ENCODE results near the gene BRD4. TPM values are rescaled to one million over a fixed set of nuclear protein-coding genes. Genes with fewer than 3 reads are reported as not detected.

BRD4 gene
- total and polyA plus RNA-seq, 2 donors (not counting 1 experiment from before 2014, with no cell fraction given), result 9.9 to 20.1 TPM

DNA sequence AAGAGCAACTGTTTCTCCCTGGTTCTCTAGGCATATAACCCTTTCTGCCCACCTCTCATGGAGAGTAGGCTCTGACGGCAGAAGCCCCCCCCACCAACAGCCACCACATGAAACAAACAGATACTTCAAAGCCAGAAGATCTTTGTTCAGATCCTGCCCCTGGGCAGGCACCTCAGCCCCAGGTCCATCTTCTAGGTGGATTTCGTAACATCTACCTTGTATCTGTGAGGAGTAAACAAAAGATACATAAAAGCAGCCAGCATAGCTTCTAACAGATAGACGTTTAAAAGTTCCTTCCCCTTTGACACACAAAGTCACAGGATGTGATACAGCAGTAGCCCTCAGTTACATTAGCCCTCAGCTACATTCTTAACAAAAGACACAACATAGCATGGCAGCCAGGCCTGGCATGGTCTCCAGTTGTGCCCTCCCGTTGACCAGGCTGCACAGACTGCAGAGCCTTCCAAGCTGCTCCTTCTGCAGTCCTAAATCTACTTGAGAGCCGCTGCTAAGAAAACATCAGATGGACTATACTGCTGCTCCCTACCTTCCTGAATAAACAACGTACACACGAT is 35.4 kb downstream of the BRD4 start:
- Histone ChIP-seq H2AFZ (ENCODE audit: low read length) (no peak overlapping the region), H3K9me3 (ENCODE audit: control insufficient read depth, insufficient read depth, low read depth, low read length) (no peaks in the 10 kb centered on the region), H3K27ac (ENCODE audit: insufficient read depth, low read length) (peak overlapping the region; percentile 73), H3K79me2 (ENCODE audit: control insufficient read depth, insufficient read depth, low read length) (peaks cover 91% of the 10 kb centered on the region), H3K4me1 (ENCODE audit: control insufficient read depth, extremely low read depth, insufficient read depth, low read length) (peaks cover 55% of the 10 kb centered on the region), H3K4me2 (ENCODE audit: extremely low read depth, insufficient read depth, low read length) (peak overlapping the region; percentile 26), H3K27me3 (ENCODE audit: control insufficient read depth, insufficient read depth, low read length) (no peaks in the 10 kb centered on the region), H3K9ac (ENCODE audit: insufficient read depth, low read length) (peak overlapping the region; percentile 16), H4K20me1 (ENCODE audit: control insufficient read depth, extremely low read depth, insufficient read depth, low read length) (peaks cover 7% of the 10 kb centered on the region), H3K4me3 (replicated peaks in 1 of 4; ENCODE audit: control extremely low read depth in 1 of 4, insufficient read depth in 1 of 4, low read depth in 3 of 4, low read length in 4 of 4) (no peak overlapping the region), H3K36me3 (ENCODE audit: control insufficient read depth, insufficient read depth, low read length) (no peaks in the 10 kb centered on the region)
- DNase-seq (ENCODE audit: low read depth in 2 of 2), result no peak
- TF ChIP-seq EZH2 (IDR thresholded peaks at IDR 0.05; ENCODE audit: low read length, missing control alignments), result no peak
- TF ChIP-seq, protein P1, sequence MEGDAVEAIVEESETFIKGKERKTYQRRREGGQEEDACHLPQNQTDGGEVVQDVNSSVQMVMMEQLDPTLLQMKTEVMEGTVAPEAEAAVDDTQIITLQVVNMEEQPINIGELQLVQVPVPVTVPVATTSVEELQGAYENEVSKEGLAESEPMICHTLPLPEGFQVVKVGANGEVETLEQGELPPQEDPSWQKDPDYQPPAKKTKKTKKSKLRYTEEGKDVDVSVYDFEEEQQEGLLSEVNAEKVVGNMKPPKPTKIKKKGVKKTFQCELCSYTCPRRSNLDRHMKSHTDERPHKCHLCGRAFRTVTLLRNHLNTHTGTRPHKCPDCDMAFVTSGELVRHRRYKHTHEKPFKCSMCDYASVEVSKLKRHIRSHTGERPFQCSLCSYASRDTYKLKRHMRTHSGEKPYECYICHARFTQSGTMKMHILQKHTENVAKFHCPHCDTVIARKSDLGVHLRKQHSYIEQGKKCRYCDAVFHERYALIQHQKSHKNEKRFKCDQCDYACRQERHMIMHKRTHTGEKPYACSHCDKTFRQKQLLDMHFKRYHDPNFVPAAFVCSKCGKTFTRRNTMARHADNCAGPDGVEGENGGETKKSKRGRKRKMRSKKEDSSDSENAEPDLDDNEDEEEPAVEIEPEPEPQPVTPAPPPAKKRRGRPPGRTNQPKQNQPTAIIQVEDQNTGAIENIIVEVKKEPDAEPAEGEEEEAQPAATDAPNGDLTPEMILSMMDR (conservative IDR thresholded peaks at IDR 0.05 in 1 of 2, IDR thresholded peaks at IDR 0.05 in 1 of 2; ENCODE audit: low read depth in 1 of 2, low read length in 2 of 2), result no peak

- no peak overlapping the region for H3K4me3 ChIP-seq (replicated peaks in 1 of 4; ENCODE audit: control extremely low read depth in 1 of 4, insufficient read depth in 1 of 4, low read depth in 3 of 4, low read length in 4 of 4)
- no peaks in the 10 kb centered on the region for H3K27me3 ChIP-seq (ENCODE audit: control insufficient read depth, insufficient read depth, low read length)
- TF ChIP-seq EZH2 (IDR thresholded peaks at IDR 0.05; ENCODE audit: low read length, missing control alignments), result no peak
- TF ChIP-seq, protein P1 (conservative IDR thresholded peaks at IDR 0.05 in 1 of 2, IDR thresholded peaks at IDR 0.05 in 1 of 2; ENCODE audit: low read depth in 1 of 2, low read length in 2 of 2), result no peak
- peak overlapping the region; percentile 73 for H3K27ac ChIP-seq (ENCODE audit: insufficient read depth, low read length)
- DNase-seq (ENCODE audit: low read depth in 2 of 2), result no peak
- H3K9ac ChIP-seq (ENCODE audit: insufficient read depth, low read length), result no peak overlapping the region
- H3K9me3 ChIP-seq (ENCODE audit: control insufficient read depth, insufficient read depth, low read depth, low read length), result no peaks in the 10 kb centered on the region
- H2AFZ ChIP-seq (ENCODE audit: low read length), result no peak overlapping the region
- H4K20me1 ChIP-seq (ENCODE audit: control insufficient read depth, extremely low read depth, insufficient read depth, low read length), result peaks cover 8% of the 10 kb centered on the region
- no peaks in the 10 kb centered on the region for H3K36me3 ChIP-seq (ENCODE audit: control insufficient read depth, insufficient read depth, low read length)
- peaks cover 93% of the 10 kb centered on the region for H3K79me2 ChIP-seq (ENCODE audit: control insufficient read depth, insufficient read depth, low read length)
- H3K4me2 ChIP-seq (ENCODE audit: extremely low read depth, insufficient read depth, low read length), result no peak overlapping the region
- H3K4me1 ChIP-seq (ENCODE audit: control insufficient read depth, extremely low read depth, insufficient read depth, low read length), result peaks cover 59% of the 10 kb centered on the region
Measured at GRCh38 chr19:15296353-15296752, 36.0 kb downstream of the BRD4 start.

- peak overlapping the region; percentile 55 for H3K27ac ChIP-seq (ENCODE audit: insufficient read depth, low read length)
Measured at GRCh38 chr19:15294561-15294990, 37.8 kb downstream of the BRD4 start.

More at GRCh38 chr19:15294561-15294990, 37.8 kb downstream of the BRD4 start:
- peaks cover 52% of the 10 kb centered on the region for H3K4me1 ChIP-seq (ENCODE audit: control insufficient read depth, extremely low read depth, insufficient read depth, low read length)
- no peak overlapping the region for H3K4me2 ChIP-seq (ENCODE audit: extremely low read depth, insufficient read depth, low read length)
- no peak for DNase-seq (ENCODE audit: low read depth in 2 of 2)
- H2AFZ ChIP-seq (ENCODE audit: low read length), result no peak overlapping the region
- H3K36me3 ChIP-seq (ENCODE audit: control insufficient read depth, insufficient read depth, low read length), result no peaks in the 10 kb centered on the region
- H3K9me3 ChIP-seq (ENCODE audit: control insufficient read depth, insufficient read depth, low read depth, low read length), result no peaks in the 10 kb centered on the region
- H3K79me2 ChIP-seq (ENCODE audit: control insufficient read depth, insufficient read depth, low read length), result peaks cover 94% of the 10 kb centered on the region
- no peaks in the 10 kb centered on the region for H3K27me3 ChIP-seq (ENCODE audit: control insufficient read depth, insufficient read depth, low read length)
- H3K9ac ChIP-seq (ENCODE audit: insufficient read depth, low read length), result no peak overlapping the region
- TF ChIP-seq, protein P1 (conservative IDR thresholded peaks at IDR 0.05 in 1 of 2, IDR thresholded peaks at IDR 0.05 in 1 of 2; ENCODE audit: low read depth in 1 of 2, low read length in 2 of 2), result no peak
- no peak for TF ChIP-seq EZH2 (IDR thresholded peaks at IDR 0.05; ENCODE audit: low read length, missing control alignments)
- peaks cover 15% of the 10 kb centered on the region for H4K20me1 ChIP-seq (ENCODE audit: control insufficient read depth, extremely low read depth, insufficient read depth, low read length)
- no peak overlapping the region for H3K4me3 ChIP-seq (replicated peaks in 1 of 4; ENCODE audit: control extremely low read depth in 1 of 4, insufficient read depth in 1 of 4, low read depth in 3 of 4, low read length in 4 of 4)

All from fibroblast of lung (primary cell).